K562 (cell line): ENCODE data around the gene SLC11A1.

Source experiments
- EZH2 ChIP-seq: IDR thresholded peaks from 2 replicates; pipeline ENCODE4 v1.6.1; 2012; ENCODE audit warnings: low read depth, mild to moderate bottlenecking, inconsistent platforms, low read length, borderline replicate concordance
- FOXK1 ChIP-seq: sonication (generic); formaldehyde crosslinking; IDR thresholded peaks from 2 replicates; pipeline ENCODE4 v1.8.0; 2022; ENCODE audit warnings: missing genetic modification reagents, mild to moderate bottlenecking, borderline replicate concordance
- GABPB1 ChIP-seq: sonication (generic); formaldehyde crosslinking; IDR thresholded peaks from 2 replicates; pipeline ENCODE4 v1.8.0; 2022; ENCODE audit warnings: mild to moderate bottlenecking, missing genetic modification reagents
- POLR2A ChIP-seq: fragments of 450-650 bp; conservative IDR thresholded peaks from 2 replicates; pipeline ENCODE4 v1.6.1; 2016
- POLR2AphosphoS5 ChIP-seq: IDR thresholded peaks from 2 replicates; pipeline ENCODE4 v1.6.1; 2011; ENCODE audit warnings: mild to moderate bottlenecking, low read depth, low read length, moderate library complexity; ENCODE audit not compliant: control insufficient read depth, insufficient read depth
- YY1 ChIP-seq, 3 experiments: IDR thresholded peaks; 2 replicates each; pipeline ENCODE4 v1.6.1; 2011; ENCODE audit warnings: low read length in 2 of 3, mild to moderate bottlenecking in 2 of 3, moderate library complexity in 2 of 3, borderline replicate concordance in 1 of 3, control low read depth in 1 of 3, low read depth in 1 of 3; ENCODE audit not compliant: insufficient read depth in 3 of 3, insufficient replicate concordance in 2 of 3, control insufficient read depth in 1 of 3, insufficient read length in 1 of 3; ENCODE audit errors: extremely low read depth in 1 of 3
- ZNF274 ChIP-seq: IDR thresholded peaks from 2 replicates; pipeline ENCODE4 v1.6.1; 2011; ENCODE audit warnings: low read depth, mild to moderate bottlenecking, low read length, moderate library complexity, borderline replicate concordance
- TF ChIP-seq, protein P1 (sequence below): fragments of 450-650 bp; formaldehyde crosslinking; IDR thresholded peaks from 2 replicates; pipeline ENCODE4 v1.4.0; 2020; ENCODE audit warnings: mild to moderate bottlenecking, moderate library complexity

- no peak for TF ChIP-seq ZNF274
- TF ChIP-seq POLR2AphosphoS5 = no peak
- TF ChIP-seq FOXK1 (CRISPR knock-in tag) = no peak
- no peak for TF ChIP-seq YY1 (IDR thresholded peaks at IDR 0.05; ENCODE audit: borderline replicate concordance in 1 of 3, control insufficient read depth in 1 of 3, extremely low read depth in 1 of 3, insufficient read depth in 3 of 3, insufficient read length in 1 of 3, insufficient replicate concordance in 2 of 3, low read depth in 1 of 3, low read length in 2 of 3)
- TF ChIP-seq EZH2 = no peak
- TF ChIP-seq GABPB1 (CRISPR knock-in tag) = no peak
- TF ChIP-seq, protein P1, sequence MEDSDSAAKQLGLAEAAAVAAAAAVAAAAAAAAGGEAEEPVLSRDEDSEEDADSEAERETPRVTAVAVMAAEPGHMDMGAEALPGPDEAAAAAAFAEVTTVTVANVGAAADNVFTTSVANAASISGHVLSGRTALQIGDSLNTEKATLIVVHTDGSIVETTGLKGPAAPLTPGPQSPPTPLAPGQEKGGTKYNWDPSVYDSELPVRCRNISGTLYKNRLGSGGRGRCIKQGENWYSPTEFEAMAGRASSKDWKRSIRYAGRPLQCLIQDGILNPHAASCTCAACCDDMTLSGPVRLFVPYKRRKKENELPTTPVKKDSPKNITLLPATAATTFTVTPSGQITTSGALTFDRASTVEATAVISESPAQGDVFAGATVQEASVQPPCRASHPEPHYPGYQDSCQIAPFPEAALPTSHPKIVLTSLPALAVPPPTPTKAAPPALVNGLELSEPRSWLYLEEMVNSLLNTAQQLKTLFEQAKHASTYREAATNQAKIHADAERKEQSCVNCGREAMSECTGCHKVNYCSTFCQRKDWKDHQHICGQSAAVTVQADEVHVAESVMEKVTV = no peak
- TF ChIP-seq POLR2A = no peak
Observed at GRCh38 chr2:218382785-218383184, 712 bp downstream of the SLC11A1 start.
